Psoas muscle (tissue), 8 donors: ENCODE measurements around the gene TESMIN. TPM values are rescaled to one million over a fixed set of nuclear protein-coding genes. Genes with fewer than 3 reads are reported as not detected.

Source experiments
- ATAC-seq, 4 donors: fragments of 200-7000 bp; cut with Tn5 transposase; one replicate each; pipeline ENCODE4 v1.9.1; 2020; ENCODE audit warnings: moderate library complexity in 3 of 4, mild to moderate bottlenecking in 2 of 4
- DNase-seq, 2 donors: peaks; one replicate each; pipeline ENCODE4 v3.0.0-alpha.2; 2020
- H3K27ac ChIP-seq: fragments of 200-600 bp; one replicate; pipeline ENCODE4 v1.8.0; 2022
- H3K27me3 ChIP-seq, 3 donors: fragments of 200-600 bp in 1 of 3; one replicate each; pipeline versions ENCODE4 v1.6.1 to v1.8.0; 2013 to 2022; ENCODE audit warnings: low read length in 2 of 3, mild to moderate bottlenecking in 2 of 3, moderate library complexity in 1 of 3; ENCODE audit not compliant: insufficient read depth in 3 of 3
- H3K36me3 ChIP-seq, 2 donors: fragments of 200-600 bp in 1 of 2; one replicate each; pipeline versions ENCODE4 v1.6.1 to v1.8.0; 2013 to 2022; ENCODE audit warnings: low read depth in 1 of 2, mild to moderate bottlenecking in 1 of 2, moderate library complexity in 1 of 2; ENCODE audit not compliant: insufficient read depth in 1 of 2
- H3K4me1 ChIP-seq: fragments of 200-600 bp; one replicate; pipeline ENCODE4 v1.8.0; 2022
- H3K4me3 ChIP-seq: fragments of 200-600 bp; one replicate; pipeline ENCODE4 v1.8.0; 2022; ENCODE audit warnings: mild to moderate bottlenecking
- H3K9me3 ChIP-seq: fragments of 200-600 bp; one replicate; pipeline ENCODE4 v1.8.0; 2022
- CTCF ChIP-seq: fragments of 200-600 bp; IDR thresholded peaks from one replicate; pipeline ENCODE4 v1.8.0; 2022; ENCODE audit warnings: antibody characterized with exemption
- WGBS, 3 donors: extraction: QIAGEN DNeasy Blood & Tissue Kit; methylation state at CpG; one replicate each; pipeline versions ENCODE4 v1.1.6 to v1.1.7; 2013; 5-methylcytosine and 5-hydroxymethylcytosine counted together
- intact Hi-C, 2 donors: fragments of 100-400 bp; cut with DNase I; formaldehyde crosslinking; loops; one replicate each; pipeline versions ENCODE4 v1.11.0 to v1.14.2; 2022
- polyA plus RNA-seq, 3 donors: library from polyadenylated mRNA; stranded (reverse); fragments of 200-250 nt; gene quantifications; one replicate each; pipeline ENCODE4 v1.2.3, GENCODE V29; 2013
- total RNA-seq, 4 donors: library from RNA; stranded (reverse); fragmentation: NEBNext Ultra II Directional in 2 of 4; extraction: Animal tissue kit (Norgen Biotek cat#: 25700) in 2 of 4; gene quantifications; one replicate each; pipeline versions ENCODE4 v1.2.1 to v1.2.4, GENCODE V29; 2021 to 2023
- donor health status: healthy with polysubstance abuse.
- donor health status: DM: no; HTN: no; CAD: no; lungs with moderate emphysema.
- donor health status: Bipolar disorder and iron deficiency.
- donor health status: healthy.
- donor health status: DM: yes; HTN: yes; CAD: no.
- donor health status: DM: no; HTN: no; CAD: no.
- donor health status: DM: no; HTN: no; CAD: no.
- donor health status: DM: yes; HTN: yes; CAD: no.

Gene TESMIN
- total and polyA plus RNA-seq, 7 donors: 0.03 to 0.44 (median 0.25) TPM

DNA sequence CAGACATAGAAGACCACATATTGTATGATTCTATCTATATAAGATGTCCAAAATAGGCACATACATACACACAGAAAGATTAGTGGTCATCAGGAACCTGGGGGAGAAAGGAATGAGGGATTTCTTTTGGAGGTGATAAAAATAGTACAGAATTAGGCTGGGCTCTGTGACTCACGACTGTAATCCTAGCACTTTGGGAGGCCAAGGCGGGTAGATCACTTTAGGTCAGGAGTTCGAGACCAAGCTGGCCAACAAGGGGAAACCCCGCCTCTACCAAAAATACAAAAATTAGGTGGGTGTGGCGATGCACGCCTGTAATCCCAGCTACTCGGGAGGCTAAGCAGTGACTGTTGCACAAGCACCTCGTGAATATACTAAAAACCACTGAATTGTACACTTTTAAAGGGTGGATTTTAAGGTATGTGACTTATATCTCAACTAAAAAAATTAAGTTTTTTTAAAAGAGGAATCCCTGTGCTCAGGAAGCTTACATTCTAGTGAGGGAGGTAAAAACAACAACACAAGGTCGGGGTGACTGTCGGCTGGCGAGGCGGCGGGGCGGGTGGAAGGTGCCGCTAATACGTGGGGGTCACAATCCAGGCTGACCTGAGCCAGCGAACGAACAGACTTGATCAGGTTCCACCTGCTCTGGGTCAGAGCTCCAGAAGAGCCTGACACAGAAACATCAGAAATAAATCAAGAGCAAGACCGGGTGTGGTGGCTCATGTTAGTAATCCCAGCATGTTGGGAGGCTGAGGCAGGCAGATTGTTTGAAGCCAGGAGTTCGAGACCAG is 25.3 kb upstream of the TESMIN start:
- H3K27me3 ChIP-seq: no peaks in the 10 kb centered on the region
- H3K4me1 ChIP-seq: no peaks in the 10 kb centered on the region
- ATAC-seq (no peak), DNase-seq (no peak)
- TF ChIP-seq CTCF: no peak
- H3K4me3 ChIP-seq: no peak overlapping the region
- WGBS, 3 donors: 87 to 88% (median 87%) methylated on average over 20 of the region's 20 CpGs
- no peak overlapping the region for H3K27ac ChIP-seq
- intact Hi-C loops: no loop called here
- H3K9me3 ChIP-seq: no peaks in the 10 kb centered on the region
- peaks cover 5 to 97% of the 10 kb centered on the region in 2 donors for H3K36me3 ChIP-seq

GRCh38 chr11:68775951-68776388 is 24.6 kb upstream of the TESMIN start:
- intact Hi-C loops: no loop called here
- H3K4me1 ChIP-seq: no peaks in the 10 kb centered on the region
- ATAC-seq (no peak), DNase-seq (no peak)
- WGBS, 3 donors: 91 to 95% (median 92%) methylated on average over 4 of the region's 4 CpGs
- no peak for TF ChIP-seq CTCF
- no peak overlapping the region for H3K4me3 ChIP-seq
- H3K36me3 ChIP-seq: peaks cover 5 to 97% of the 10 kb centered on the region in 2 donors
- H3K9me3 ChIP-seq: no peaks in the 10 kb centered on the region
- H3K27me3 ChIP-seq: no peaks in the 10 kb centered on the region
- no peak overlapping the region for H3K27ac ChIP-seq

DNA sequence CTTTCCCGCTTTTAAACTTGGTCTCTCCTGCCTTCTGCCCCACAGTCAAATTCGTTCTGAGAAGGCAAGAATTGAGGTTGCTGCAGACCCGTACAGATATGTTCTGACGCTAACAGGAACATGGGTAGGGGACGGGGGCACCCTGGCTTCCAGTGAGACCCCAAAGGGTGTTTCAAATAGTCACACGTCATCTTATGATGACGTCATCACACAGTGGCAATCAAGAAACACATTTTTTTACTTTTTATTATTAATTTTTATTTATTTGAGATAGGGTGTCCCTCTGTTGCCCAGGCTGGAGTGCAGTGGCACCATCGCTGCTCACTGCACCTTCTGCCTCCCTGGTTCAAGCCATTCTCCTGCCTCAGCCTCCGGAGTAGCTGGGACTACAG is 22.9 kb upstream of the TESMIN start:
- intact Hi-C loops: no loop called here
- no peaks in the 10 kb centered on the region for H3K4me1 ChIP-seq
- no peak for ATAC-seq
- no peaks in the 10 kb centered on the region for H3K27me3 ChIP-seq
- H3K27ac ChIP-seq: no peak overlapping the region
- WGBS, 3 donors: 86 to 90% (median 86%) methylated on average over 9 of the region's 9 CpGs
- no peak overlapping the region for H3K4me3 ChIP-seq
- no peaks in the 10 kb centered on the region for H3K9me3 ChIP-seq
- peaks cover 0 to 96% of the 10 kb centered on the region in 2 donors for H3K36me3 ChIP-seq
- no peak for DNase-seq
- TF ChIP-seq CTCF: no peak

DNA sequence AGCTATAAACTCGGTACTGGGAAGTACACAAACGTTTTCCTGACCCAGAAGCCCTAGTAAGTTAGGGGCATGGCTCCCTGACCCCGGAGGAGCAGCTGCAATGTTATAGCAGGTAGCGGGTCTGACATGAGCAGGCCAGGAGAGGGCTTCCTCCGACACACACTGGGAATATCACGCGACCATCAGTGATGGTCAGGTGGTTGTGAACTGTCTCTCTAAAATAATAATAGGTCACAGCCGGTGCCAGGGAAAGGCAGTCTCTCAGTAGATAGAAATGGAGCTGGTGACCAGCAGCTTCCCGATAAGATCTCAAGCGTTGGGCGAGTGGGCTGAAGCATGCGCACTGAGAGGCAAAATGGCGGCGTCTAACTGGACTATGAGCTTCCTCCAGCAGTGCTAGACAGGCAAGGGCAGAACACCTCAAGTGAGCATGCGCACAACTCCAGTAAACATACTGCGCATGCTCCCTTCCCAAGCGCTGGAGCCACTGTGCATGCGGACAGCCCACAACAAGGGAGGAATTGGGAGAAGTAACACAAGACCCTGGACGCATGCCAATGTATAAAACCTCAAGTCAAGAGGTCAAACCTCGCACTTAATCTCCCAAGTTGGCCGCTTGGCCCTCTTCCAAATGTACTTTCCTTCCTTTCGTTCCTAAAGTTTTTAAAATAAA is 22.3 kb upstream of the TESMIN start:
- 79 to 83% (median 83%) methylated on average over 22 of the region's 22 CpGs for WGBS, 3 donors
- H3K27me3 ChIP-seq: no peaks in the 10 kb centered on the region
- no peak overlapping the region for H3K27ac ChIP-seq
- H3K4me1 ChIP-seq: no peaks in the 10 kb centered on the region
- peaks cover 0 to 96% of the 10 kb centered on the region in 2 donors for H3K36me3 ChIP-seq
- intact Hi-C loops: no loop called here
- no peaks in the 10 kb centered on the region for H3K9me3 ChIP-seq
- no peak for TF ChIP-seq CTCF
- ATAC-seq (no peak), DNase-seq (no peak)
- no peak overlapping the region for H3K4me3 ChIP-seq
